Measurements from ENCODE around the gene GON4L. TPM values are rescaled to one million over a fixed set of nuclear protein-coding genes. Genes with fewer than 3 reads are reported as not detected.

The GON4L gene
- total RNA-seq, 4 donors from 2014 or later = 17.2 to 36.1 (median 19.9) TPM

GRCh38 chr1:155872527-155872926 lies 15.5 kb upstream of the GON4L start:
- no peak for DNase-seq
- Histone ChIP-seq H3K27ac (no peak overlapping the region), H3K36me3 (no peaks in the 10 kb centered on the region), H3K9me3 (no peaks in the 10 kb centered on the region), H3K4me1 (no peaks in the 10 kb centered on the region), H3K27me3 (no peaks in the 10 kb centered on the region), H3K4me3 (no peak overlapping the region)
- ATAC-seq = no peak
- TF ChIP-seq CTCF (IDR thresholded peaks at IDR 0.05 in 4 of 5, conservative IDR thresholded peaks at IDR 0.05 in 1 of 5) (no peak), POLR2A (IDR thresholded peaks at IDR 0.05) (no peak)
- intact Hi-C loops (cut with DNase I; ENCODE audit: low total_unique reads) (no loop called here), in situ Hi-C loops (cut with MboI; ENCODE audit: low sequenced_read_pairs in 4 of 4) (no loop called here)

- Histone ChIP-seq H3K9me3 (no peaks in the 10 kb centered on the region), H3K4me3 (no peak overlapping the region), H3K27ac (no peak overlapping the region), H3K27me3 (no peaks in the 10 kb centered on the region), H3K4me1 (no peaks in the 10 kb centered on the region), H3K36me3 (no peaks in the 10 kb centered on the region)
- intact Hi-C loops (cut with DNase I; ENCODE audit: low total_unique reads) (no loop called here), in situ Hi-C loops (cut with MboI; ENCODE audit: low sequenced_read_pairs in 4 of 4) (no loop called here)
- TF ChIP-seq CTCF (IDR thresholded peaks at IDR 0.05 in 4 of 5, conservative IDR thresholded peaks at IDR 0.05 in 1 of 5) (no peak), POLR2A (IDR thresholded peaks at IDR 0.05) (no peak)
- no peak for ATAC-seq
- DNase-seq = no peak
Observed at GRCh38 chr1:155871390-155871789, 14.4 kb upstream of the GON4L start.

GRCh38 chr1:155867766-155868165 lies 10.8 kb upstream of the GON4L start:
- H3K9me3 ChIP-seq = no peaks in the 10 kb centered on the region
- DNase-seq (no peak), ATAC-seq (no peak)
- H3K36me3 ChIP-seq = no peaks in the 10 kb centered on the region
- TF ChIP-seq POLR2A (IDR thresholded peaks at IDR 0.05) (no peak), CTCF (IDR thresholded peaks at IDR 0.05 in 4 of 5, conservative IDR thresholded peaks at IDR 0.05 in 1 of 5) (no peak)
- intact Hi-C loops (cut with DNase I; ENCODE audit: low total_unique reads) = no loop called here
- H3K27ac ChIP-seq = no peak overlapping the region
- no peaks in the 10 kb centered on the region for H3K4me1 ChIP-seq
- H3K4me3 ChIP-seq = no peak overlapping the region
- in situ Hi-C loops (cut with MboI; ENCODE audit: low sequenced_read_pairs in 4 of 4) = no loop called here
- no peaks in the 10 kb centered on the region for H3K27me3 ChIP-seq

GRCh38 chr1:155864393-155864792 lies 7.4 kb upstream of the GON4L start:
- Histone ChIP-seq H3K27ac (no peak overlapping the region), H3K9me3 (no peaks in the 10 kb centered on the region), H3K27me3 (no peaks in the 10 kb centered on the region), H3K4me1 (peaks cover 5 to 7% of the 10 kb centered on the region in 2 donors), H3K4me3 (no peak overlapping the region), H3K36me3 (no peaks in the 10 kb centered on the region)
- DNase-seq = no peak
- TF ChIP-seq POLR2A (IDR thresholded peaks at IDR 0.05) = no peak
- no peak for TF ChIP-seq CTCF (IDR thresholded peaks at IDR 0.05 in 4 of 5, conservative IDR thresholded peaks at IDR 0.05 in 1 of 5)
- no peak for ATAC-seq
- in situ Hi-C loops (cut with MboI; ENCODE audit: low sequenced_read_pairs in 4 of 4) = no loop called here
- intact Hi-C loops (cut with DNase I; ENCODE audit: low total_unique reads) = no loop called here

GRCh38 chr1:155861896-155862295 lies 4.9 kb upstream of the GON4L start:
- no peak for DNase-seq
- peak overlapping the region in 1 of 4 donors; percentile 84 for H3K27ac ChIP-seq
- no peak for ATAC-seq
- TF ChIP-seq POLR2A (IDR thresholded peaks at IDR 0.05) (no peak), CTCF (IDR thresholded peaks at IDR 0.05 in 4 of 5, conservative IDR thresholded peaks at IDR 0.05 in 1 of 5) (no peak)
- intact Hi-C loops (cut with DNase I; ENCODE audit: low total_unique reads) (no loop called here), in situ Hi-C loops (cut with MboI; ENCODE audit: low sequenced_read_pairs in 4 of 4) (no loop called here)
- no peaks in the 10 kb centered on the region for H3K36me3 ChIP-seq
- peaks cover 19 to 22% of the 10 kb centered on the region in 2 donors for H3K4me1 ChIP-seq
- no peaks in the 10 kb centered on the region for H3K9me3 ChIP-seq
- H3K27me3 ChIP-seq = no peaks in the 10 kb centered on the region
- H3K4me3 ChIP-seq = no peak overlapping the region
